Subcutaneous preadipocyte (primary cell): Measurements from ENCODE around the gene ARL6IP4. TPM values are rescaled to one million over a fixed set of nuclear protein-coding genes. Genes with fewer than 3 reads are reported as not detected.

Experiments used
- small RNA-seq: library from RNA; depleted of rRNA; stranded (forward); fragments of <200 nt; gene quantifications from one replicate; pipeline ENCODE3, GENCODE V24; 2012
- total RNA-seq: library from RNA; depleted of rRNA; stranded (reverse); fragments of >200 nt; gene quantifications from 2 replicates; pipeline ENCODE4 v1.2.3, GENCODE V29; 2012

ARL6IP4 gene
- 118 and 131 TPM in 2 replicates for total RNA-seq

GRCh38 chr12:122980183-122981035 is at the start of gene ARL6IP4:
Gene ARL6IP4 (plus strand): TSS chr12:122980681. CDS start chr12:122981140, 459 bp downstream.

GRCh38 chr12:122965851-122966742 is 14.4 kb upstream of the ARL6IP4 start, which contains the start of gene ABCB9:
Gene ABCB9 (minus strand): TSS chr12:122966463. CDS start chr12:122960235, 6,228 bp downstream.

GRCh38 chr12:122974892-122975789 is 5.3 kb upstream of the ARL6IP4 start, which contains the start of gene OGFOD2:
Gene OGFOD2 (plus strand): TSS chr12:122975244. CDS start chr12:122975252, 8 bp downstream.

Small RNA genes lying within 50 kb of the gene (small RNA-seq; reads per million reads assigned to genes)
- gene ARL6IP4 (not detected), gene MIR4304 (not detected)

Other genes with a start within 250 kb of the ARL6IP4 start
- 1.1 and 2.2 TPM in 2 replicates for gene HCAR1, start 249.8 kb upstream of the ARL6IP4 start, total RNA-seq
- 26.1 and 35.2 TPM in 2 replicates for gene DENR, start 227.9 kb upstream of the ARL6IP4 start, total RNA-seq
- 0.39 and 0.73 TPM in 2 replicates for gene CCDC62, start 206.1 kb upstream of the ARL6IP4 start, total RNA-seq
- gene HIP1R, start 145.2 kb upstream of the ARL6IP4 start, total RNA-seq, result 25.7 and 57.7 TPM in 2 replicates
- gene VPS37B, start 84.6 kb upstream of the ARL6IP4 start, total RNA-seq, result 19.7 and 21.7 TPM in 2 replicates
- 9.6 and 10.2 TPM in 2 replicates for gene ABCB9, start 14.2 kb upstream of the ARL6IP4 start, total RNA-seq
- gene OGFOD2, start 5.4 kb upstream of the ARL6IP4 start, total RNA-seq, result 8.5 and 12.1 TPM in 2 replicates
- gene PITPNM2, start 170.4 kb downstream of the ARL6IP4 start, total RNA-seq, result 4.0 and 8.8 TPM in 2 replicates